ENCODE results near the gene DNAH8.

- no peak for TF ChIP-seq CTCF (IDR thresholded peaks at IDR 0.05 in 8 of 11, conservative IDR thresholded peaks at IDR 0.05 in 3 of 11)
- no peak for TF ChIP-seq POLR2AphosphoS5 (IDR thresholded peaks at IDR 0.05)
Measured at GRCh38 chr6:39016839-39017546, 301.9 kb downstream of the DNAH8 start.

Measured in spleen (tissue), 7 donors.